H1 (cell line): ENCODE data around the gene CHRM1. TPM values are rescaled to one million over a fixed set of nuclear protein-coding genes. Genes with fewer than 3 reads are reported as not detected.

Source experiments
- CTCF ChIA-PET: fragments of 300-600 bp; sonication (Branson Sonifier 250); formaldehyde crosslinking; loops from one replicate; lab custom pipeline; 2021; ENCODE audit not compliant: partially characterized antibody; lab: Charles Lee
- POLR2A ChIA-PET: fragments of 300-600 bp; sonication (Branson Sonifier 250); formaldehyde crosslinking; loops from one replicate; lab custom pipeline; 2021; ENCODE audit warnings: inconsistent platforms; ENCODE audit not compliant: partially characterized antibody; lab: Charles Lee
- DNase-seq, 2 experiments: peaks; one replicate each; pipeline versions ENCODE4 v3.0.0 to v3.0.0-alpha.2; 2010 to 2022; ENCODE audit warnings: low spot score in 2 of 2, low read depth in 1 of 2, mixed read lengths in 1 of 2
- FAIRE-seq: peaks from 2 replicates; lab custom pipeline; 2011; peaks lifted over from hg19 to GRCh38; lab: Jason Lieb, UNC
- H2AFZ ChIP-seq: 2 replicates; pipeline ENCODE4 v1.8.1; 2012; ENCODE audit warnings: low read length, inconsistent platforms
- H2AK5ac ChIP-seq: 2 replicates; pipeline ENCODE4 v1.6.1; 2013; ENCODE audit warnings: low read depth, low read length
- H2BK120ac ChIP-seq: replicated peaks from 2 replicates; pipeline ENCODE3; 2013; ENCODE audit warnings: low read depth, low read length, inconsistent platforms
- H2BK12ac ChIP-seq: 2 replicates; pipeline ENCODE4 v1.6.1; 2013; ENCODE audit warnings: low read depth, low read length
- H2BK15ac ChIP-seq: 2 replicates; pipeline ENCODE4 v1.6.1; 2013; ENCODE audit warnings: low read length
- H2BK20ac ChIP-seq: 2 replicates; pipeline ENCODE4 v1.6.1; 2013; ENCODE audit warnings: low read length
- H2BK5ac ChIP-seq: 2 replicates; pipeline ENCODE4 v1.6.1; 2013; ENCODE audit warnings: low read depth, low read length
- H3K14ac ChIP-seq: 2 replicates; pipeline ENCODE4 v1.6.1; 2013; ENCODE audit warnings: inconsistent platforms; ENCODE audit not compliant: insufficient read length
- H3K18ac ChIP-seq: 2 replicates; pipeline ENCODE4 v1.6.1; 2013; ENCODE audit warnings: low read length; ENCODE audit errors: extremely low read depth
- H3K23ac ChIP-seq: 2 replicates; pipeline ENCODE4 v1.6.1; 2013; ENCODE audit warnings: inconsistent platforms; ENCODE audit not compliant: insufficient read length
- H3K23me2 ChIP-seq: 2 replicates; pipeline ENCODE4 v1.6.1; 2013; ENCODE audit warnings: low read depth, low read length
- H3K27ac ChIP-seq: 2 replicates; pipeline ENCODE4 v1.6.1; 2011; ENCODE audit warnings: low read depth, low read length, inconsistent platforms
- H3K27me3 ChIP-seq, 4 experiments: replicated peaks in 1 of 4; 1 replicate in 1 of 4; 2 replicates in 3 of 4; pipeline versions ENCODE4 v1.6.1 to v1.8.1; 2011 to 2013; ENCODE audit warnings: low read length in 3 of 4, mild to moderate bottlenecking in 3 of 4, inconsistent platforms in 2 of 4, mixed read lengths in 2 of 4, moderate library complexity in 1 of 4; ENCODE audit not compliant: control insufficient read depth in 3 of 4, insufficient read depth in 3 of 4; ENCODE audit errors: extremely low read depth in 1 of 4
- H3K36me3 ChIP-seq, 4 experiments: 2 replicates each; pipeline versions ENCODE4 v1.6.1 to v1.8.1; 2011 to 2013; ENCODE audit warnings: mild to moderate bottlenecking in 4 of 4, low read length in 3 of 4, moderate library complexity in 2 of 4, control low read depth in 1 of 4, inconsistent platforms in 1 of 4; ENCODE audit not compliant: insufficient read depth in 4 of 4, control insufficient read depth in 2 of 4
- H3K4ac ChIP-seq: replicated peaks from 2 replicates; pipeline ENCODE3; 2013; ENCODE audit warnings: low read length, low read depth, mixed read lengths, inconsistent platforms; ENCODE audit not compliant: insufficient read length
- H3K4me1 ChIP-seq, 4 experiments: replicated peaks in 1 of 4; 1 replicate in 1 of 4; 2 replicates in 3 of 4; pipeline versions ENCODE4 v1.6.1 to v1.8.1; 2011 to 2013; ENCODE audit warnings: low read length in 3 of 4, inconsistent platforms in 2 of 4, mixed read lengths in 1 of 4; ENCODE audit not compliant: insufficient read depth in 4 of 4, control insufficient read depth in 3 of 4
- H3K4me2 ChIP-seq, 2 experiments: 2 replicates each; pipeline versions ENCODE4 v1.6.1 to v1.8.1; 2011 to 2013; ENCODE audit warnings: low read depth in 2 of 2, low read length in 2 of 2, control low read depth in 1 of 2, inconsistent platforms in 1 of 2, mild to moderate bottlenecking in 1 of 2; ENCODE audit not compliant: insufficient read depth in 1 of 2
- H3K4me3 ChIP-seq, 4 experiments: fragments of 200-600, 300-600 bp in 1 of 4; sonication (generic), shearing (Covaris generic), sonication (Bioruptor Twin) in 1 of 4; 2 replicates each; pipeline versions ENCODE4 v1.5.1 to v1.8.1; 2011 to 2016; ENCODE audit warnings: low read length in 4 of 4, low read depth in 3 of 4, control low read depth in 2 of 4, inconsistent platforms in 2 of 4, mild to moderate bottlenecking in 2 of 4, mixed read lengths in 1 of 4, moderate library complexity in 1 of 4; ENCODE audit not compliant: insufficient read depth in 2 of 4; ENCODE audit errors: extremely low read depth in 1 of 4
- H3K56ac ChIP-seq: replicated peaks from 2 replicates; pipeline ENCODE3; 2013; ENCODE audit warnings: low read depth, mild to moderate bottlenecking, mixed read lengths, low read length, inconsistent platforms; ENCODE audit not compliant: insufficient read length
- H3K79me1 ChIP-seq: 2 replicates; pipeline ENCODE4 v1.6.1; 2013; ENCODE audit warnings: low read depth, low read length, control low read depth
- H3K79me2 ChIP-seq, 2 experiments: 2 replicates each; pipeline versions ENCODE4 v1.6.1 to v1.8.1; 2012 to 2013; ENCODE audit warnings: low read length in 2 of 2, mild to moderate bottlenecking in 2 of 2, inconsistent platforms in 1 of 2; ENCODE audit not compliant: insufficient read depth in 2 of 2, control insufficient read depth in 1 of 2
- H3K9ac ChIP-seq, 4 experiments: replicated peaks in 1 of 4; 1 replicate in 1 of 4; 2 replicates in 3 of 4; pipeline versions ENCODE4 v1.6.1 to v1.8.1; 2011 to 2013; ENCODE audit warnings: low read depth in 3 of 4, low read length in 3 of 4, control low read depth in 2 of 4, mild to moderate bottlenecking in 2 of 4, moderate library complexity in 2 of 4, inconsistent platforms in 1 of 4; ENCODE audit errors: extremely low read depth in 1 of 4
- H3K9me3 ChIP-seq, 2 experiments: 2 replicates each; pipeline versions ENCODE4 v1.6.1 to v1.8.1; 2012 to 2013; ENCODE audit warnings: mild to moderate bottlenecking in 2 of 2, moderate library complexity in 2 of 2, control low read depth in 1 of 2, inconsistent platforms in 1 of 2, low read depth in 1 of 2, low read length in 1 of 2, mixed read lengths in 1 of 2; ENCODE audit not compliant: insufficient read depth in 2 of 2
- H4K20me1 ChIP-seq, 2 experiments: replicated peaks in 1 of 2; 2 replicates each; pipeline versions ENCODE3 to v1.8.1; 2011 to 2013; ENCODE audit warnings: inconsistent platforms in 2 of 2, low read length in 2 of 2, mild to moderate bottlenecking in 1 of 2; ENCODE audit not compliant: insufficient read depth in 2 of 2, control insufficient read depth in 1 of 2
- H4K5ac ChIP-seq: 2 replicates; pipeline ENCODE4 v1.6.1; 2013; ENCODE audit warnings: low read length, low read depth, mixed read lengths, inconsistent platforms; ENCODE audit not compliant: insufficient read length
- H4K8ac ChIP-seq: 2 replicates; pipeline ENCODE4 v1.8.0; 2013; ENCODE audit warnings: mild to moderate bottlenecking, moderate library complexity, low read length, inconsistent platforms; ENCODE audit not compliant: insufficient read depth; ENCODE audit errors: extremely low read depth
- H4K91ac ChIP-seq: replicated peaks from 2 replicates; pipeline ENCODE3; 2013; ENCODE audit warnings: low read length, mixed read lengths, inconsistent platforms; ENCODE audit not compliant: insufficient read length
- CREB1 ChIP-seq: IDR thresholded peaks from 2 replicates; pipeline ENCODE4 v1.6.1; 2012; ENCODE audit warnings: inconsistent platforms
- KDM1A ChIP-seq: fragments of 200-600, 300-600 bp; sonication (generic); IDR thresholded peaks from 2 replicates; pipeline ENCODE4 v1.7.1; 2016; ENCODE audit warnings: mild to moderate bottlenecking, low read length, borderline replicate concordance
- USF2 ChIP-seq: IDR thresholded peaks from 2 replicates; pipeline ENCODE4 v1.6.1; 2011; ENCODE audit warnings: low read length, improper control_type of control experiment
- YY1 ChIP-seq: IDR thresholded peaks from 2 replicates; pipeline ENCODE4 v1.6.1; 2011; ENCODE audit warnings: low read depth, mild to moderate bottlenecking, low read length
- WGBS, 2 experiments: shearing (Covaris generic) in 1 of 2; methylation state at CpG; one replicate each; pipeline versions ENCODE4 v1.1.6 to v1.1.7; 2013 to 2015; ENCODE audit warnings: low lambda C conversion rate in 2 of 2, mixed read lengths in 2 of 2, inconsistent platforms in 1 of 2, low coverage in 1 of 2, missing lambda C conversion rate in 1 of 2; ENCODE audit not compliant: insufficient replicate concordance in 2 of 2, insufficient coverage in 1 of 2, insufficient read length in 1 of 2; ENCODE audit errors: extremely low coverage in 1 of 2, missing lambda C conversion rate in 1 of 2; 5-methylcytosine and 5-hydroxymethylcytosine counted together
- polyA plus RNA-seq, 7 experiments: library from polyadenylated mRNA; depleted of rRNA in 3 of 7; stranded (reverse) in 5 of 7; unstranded in 2 of 7; fragments of >200 nt in 5 of 7; fragments of 200-250 nt in 2 of 7; gene quantifications; 1 replicate in 5 of 7; 2 replicates in 1 of 7; 4 replicates in 1 of 7; pipeline versions ENCODE4 v1.2.1 to v1.2.3, GENCODE V29; 2011 to 2013; ENCODE audit warnings: missing spikeins in 2 of 7, mixed read lengths in 2 of 7
- total RNA-seq: library from RNA; stranded (reverse); fragmentation: NEBNext Ultra II Directional; extraction: Animal tissue kit (Norgen Biotek cat#: 25700); gene quantifications from 2 replicates; pipeline ENCODE4 v1.2.1, GENCODE V29; 2021
- TF ChIP-seq, protein P1 (sequence below), 3 experiments: IDR thresholded peaks; 1 replicate in 2 of 3; 2 replicates in 1 of 3; pipeline versions ENCODE4 v1.5.1 to v1.6.1; 2011; ENCODE audit warnings: low read length in 3 of 3, mild to moderate bottlenecking in 3 of 3, inconsistent platforms in 2 of 3, low read depth in 1 of 3, moderate library complexity in 1 of 3; ENCODE audit not compliant: insufficient read depth in 1 of 3; ENCODE audit errors: control extremely low read depth in 1 of 3

Gene CHRM1
- total and polyA plus RNA-seq, 2 of the 8 experiments (the other 6 are each of a cell fraction or from before 2014, with no cell fraction given) = 0.08 TPM; not detected in 1

DNA sequence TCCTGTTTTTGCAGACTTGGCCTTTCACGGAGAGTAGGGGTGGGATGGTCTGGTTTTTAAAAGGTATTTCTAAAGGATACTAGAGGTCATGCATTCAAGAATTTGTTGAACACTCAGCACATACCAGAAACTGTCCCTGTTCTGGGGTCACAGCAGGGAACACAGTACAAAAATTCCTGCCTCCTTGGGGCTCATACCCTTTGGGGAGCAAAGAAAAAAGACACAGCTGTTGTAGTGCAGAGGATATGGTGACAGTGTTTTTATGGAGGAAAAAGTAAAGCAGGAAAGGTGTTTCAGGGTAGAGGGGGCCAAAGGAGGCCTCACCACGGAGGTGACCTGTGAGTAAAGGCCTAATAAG lies 32.1 kb downstream of the CHRM1 start:
- H2BK120ac ChIP-seq = no peak overlapping the region
- 0 out of 2 replicates have a peak overlapping the region, but pooled peaks have one; percentile 2 for H3K27ac ChIP-seq
- FAIRE-seq (no peak), DNase-seq (no peak)
- no peak overlapping the region for H4K5ac ChIP-seq
- H3K23me2 ChIP-seq = no peaks in the 10 kb centered on the region
- H3K9me3 ChIP-seq = no peaks in the 10 kb centered on the region
- H2BK5ac ChIP-seq = no peak overlapping the region
- H3K79me2 ChIP-seq = peaks cover 0 to 17% of the 10 kb centered on the region in 2 experiments; a peak in 3 of 4 replicates
- H3K4ac ChIP-seq = no peak overlapping the region
- ChIA-PET POLR2A (interaction anchor here (0.8 to 57.8 kb wide), 20 partner anchors 11 to 224 kb away, joined by 3 to 2104 read pairs (median 5); partner anchors contain the start of genes C11orf98, CHRM1, CSKMT and LBHD1), CTCF (interaction anchor here (1.4 kb wide), 2 partner anchors 102 to 103 kb away, joined by 3 read pairs; partner anchors contain the start of gene TMEM179B)
- H2BK15ac ChIP-seq = no peak overlapping the region
- 90% methylated on average over 2 of the region's 2 CpGs; no CpG with 5 or more reads in 1 of the 2 experiments for WGBS, 2 experiments
- H2BK20ac ChIP-seq = no peak overlapping the region
- H3K4me3 ChIP-seq = no peak overlapping the region
- TF ChIP-seq, protein P1, sequence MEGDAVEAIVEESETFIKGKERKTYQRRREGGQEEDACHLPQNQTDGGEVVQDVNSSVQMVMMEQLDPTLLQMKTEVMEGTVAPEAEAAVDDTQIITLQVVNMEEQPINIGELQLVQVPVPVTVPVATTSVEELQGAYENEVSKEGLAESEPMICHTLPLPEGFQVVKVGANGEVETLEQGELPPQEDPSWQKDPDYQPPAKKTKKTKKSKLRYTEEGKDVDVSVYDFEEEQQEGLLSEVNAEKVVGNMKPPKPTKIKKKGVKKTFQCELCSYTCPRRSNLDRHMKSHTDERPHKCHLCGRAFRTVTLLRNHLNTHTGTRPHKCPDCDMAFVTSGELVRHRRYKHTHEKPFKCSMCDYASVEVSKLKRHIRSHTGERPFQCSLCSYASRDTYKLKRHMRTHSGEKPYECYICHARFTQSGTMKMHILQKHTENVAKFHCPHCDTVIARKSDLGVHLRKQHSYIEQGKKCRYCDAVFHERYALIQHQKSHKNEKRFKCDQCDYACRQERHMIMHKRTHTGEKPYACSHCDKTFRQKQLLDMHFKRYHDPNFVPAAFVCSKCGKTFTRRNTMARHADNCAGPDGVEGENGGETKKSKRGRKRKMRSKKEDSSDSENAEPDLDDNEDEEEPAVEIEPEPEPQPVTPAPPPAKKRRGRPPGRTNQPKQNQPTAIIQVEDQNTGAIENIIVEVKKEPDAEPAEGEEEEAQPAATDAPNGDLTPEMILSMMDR (IDR thresholded peaks at IDR 0.05; ENCODE audit: control extremely low read depth in 1 of 3, insufficient read depth in 1 of 3, low read depth in 1 of 3, low read length in 3 of 3) = no peak
- no peak for TF ChIP-seq KDM1A
- no peak for TF ChIP-seq YY1
- no peak for TF ChIP-seq CREB1
- TF ChIP-seq USF2 = peak; percentile 6; the same call in 1 of the 2 replicates
- peaks cover 2% of the 10 kb centered on the region; the same call in 1 of the 2 replicates for H3K79me1 ChIP-seq
- H4K20me1 ChIP-seq = peaks cover 12 to 19% of the 10 kb centered on the region in 2 experiments
- no peaks in the 10 kb centered on the region for H3K27me3 ChIP-seq
- no peak overlapping the region for H2AFZ ChIP-seq
- H2BK12ac ChIP-seq = no peak overlapping the region
- no peak overlapping the region for H3K4me2 ChIP-seq
- H4K91ac ChIP-seq = no peak overlapping the region
- H2AK5ac ChIP-seq = no peak overlapping the region
- no peak overlapping the region for H3K56ac ChIP-seq
- peaks cover 42 to 60% (median 54%) of the 10 kb centered on the region in 4 experiments for H3K36me3 ChIP-seq
- no peak overlapping the region for H3K14ac ChIP-seq
- H3K9ac ChIP-seq = no peak overlapping the region
- H3K23ac ChIP-seq = no peak overlapping the region
- no peak overlapping the region for H3K18ac ChIP-seq
- H3K4me1 ChIP-seq = peaks cover 0 to 5% (median 0%) of the 10 kb centered on the region in 4 experiments; a peak in 3 of 7 replicates
- no peak overlapping the region for H4K8ac ChIP-seq
